ENCODE results near the gene BLVRB.
A peak's percentile ranks its signal among the peaks of the same experiment; 100 is the strongest.
"Not testable (repeated sequence)": the region's sequence is repeated elsewhere in the genome, so short reads cannot be mapped to it uniquely, and the experiment has no call there.

BLVRB gene

DNA sequence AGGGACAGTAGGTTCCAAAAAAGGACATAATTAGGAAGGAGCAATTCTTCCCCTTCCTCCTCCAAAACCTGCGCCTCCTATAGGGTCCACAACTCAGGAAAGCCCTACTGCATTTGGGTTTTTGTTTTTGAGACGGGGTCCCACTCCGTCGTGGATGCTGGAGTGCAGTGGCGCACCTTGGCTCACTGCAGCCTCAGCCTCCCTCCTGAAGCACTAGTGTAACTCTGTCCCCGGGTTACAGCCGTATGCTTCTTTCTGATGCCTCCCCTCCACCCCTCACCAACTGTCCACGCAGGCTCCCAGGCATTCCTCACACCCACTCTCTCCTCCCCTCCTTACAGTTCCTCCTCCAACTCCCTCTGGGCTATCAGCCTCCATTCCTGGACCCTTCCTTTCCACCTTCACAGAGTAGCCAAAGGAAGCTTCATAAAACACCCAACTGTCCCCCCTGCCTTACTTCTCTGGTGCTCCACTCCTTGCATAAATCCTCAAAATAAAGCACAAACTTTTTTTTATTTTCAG is 19.2 kb downstream of the BLVRB start:
- DNase-seq: no peak

DNA sequence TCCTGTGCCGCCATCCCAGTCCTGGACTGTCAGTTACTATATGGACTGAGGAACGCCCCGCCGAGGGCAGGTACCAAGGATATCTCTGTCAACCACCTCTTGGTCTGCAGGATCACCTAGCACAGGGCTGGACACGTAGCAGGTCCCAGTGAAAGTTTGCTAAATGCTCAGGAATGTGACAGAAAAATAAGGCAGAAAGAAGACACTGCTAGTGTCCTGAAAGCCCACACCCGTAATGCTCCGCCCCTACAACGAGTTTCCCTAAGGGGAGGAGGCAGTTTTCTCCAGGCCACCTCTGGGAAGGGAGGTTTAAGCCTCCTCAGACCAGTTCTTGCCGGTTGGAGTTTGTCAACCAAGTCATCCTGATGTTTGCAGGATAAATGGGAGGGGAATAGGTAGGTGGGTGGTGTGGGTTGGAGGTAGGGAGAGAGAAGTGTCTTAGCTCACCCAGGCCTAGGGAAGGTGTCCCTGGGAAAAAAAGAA is 19.7 kb downstream of the BLVRB start:
- DNase-seq: no peak

- DNase-seq: no peak
Observed at GRCh38 chr19:40444825-40445312, 20.7 kb downstream of the BLVRB start.

DNA sequence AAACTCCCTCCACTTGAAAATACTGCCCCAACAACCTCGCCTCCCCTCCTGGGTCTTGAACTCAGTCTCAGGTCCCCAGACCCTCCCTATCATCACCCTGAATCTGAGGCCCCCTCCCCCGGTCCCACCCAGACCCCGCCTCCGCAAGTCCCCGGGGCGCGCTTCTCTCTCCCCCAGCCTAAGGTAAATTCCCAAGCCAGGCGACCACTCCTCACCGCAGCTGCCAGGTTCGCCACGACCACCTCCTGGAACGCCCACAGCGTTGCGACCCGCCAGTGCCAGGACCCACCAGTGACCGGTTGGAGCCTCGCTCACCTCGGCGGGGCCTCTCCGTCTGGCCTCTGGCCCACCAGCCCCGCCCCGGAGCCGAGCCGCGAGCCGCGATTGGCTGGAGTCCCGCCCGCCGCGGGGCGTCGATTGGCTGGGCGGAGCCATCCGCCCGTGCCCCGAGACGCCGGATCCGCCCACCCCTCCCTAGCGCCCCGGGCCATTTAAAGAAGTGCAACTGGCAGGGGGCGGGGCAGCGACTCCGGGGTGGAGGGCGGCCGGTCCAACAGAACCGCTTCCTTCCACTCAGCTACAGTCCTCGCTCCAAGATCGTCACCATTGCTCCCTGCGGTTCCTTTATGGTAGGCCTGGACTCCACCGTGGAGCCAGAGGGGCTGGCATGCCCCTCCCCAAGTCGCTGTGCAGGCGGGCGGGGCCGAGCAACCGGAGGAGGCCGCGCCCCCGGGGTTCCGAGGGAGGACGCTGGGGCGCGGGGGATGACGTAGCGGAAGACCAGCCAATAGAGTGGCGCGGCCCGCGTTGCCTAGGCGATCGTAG is 21.3 kb downstream of the BLVRB start, which contains the start of gene SERTAD3:
TSS of gene SERTAD3 (minus strand) at position 336 of the 825 bp plus-strand sequence. CDS start 2,255 bp downstream, outside the sequence.
- DNase-seq: peak; percentile 94 to 95

DNA sequence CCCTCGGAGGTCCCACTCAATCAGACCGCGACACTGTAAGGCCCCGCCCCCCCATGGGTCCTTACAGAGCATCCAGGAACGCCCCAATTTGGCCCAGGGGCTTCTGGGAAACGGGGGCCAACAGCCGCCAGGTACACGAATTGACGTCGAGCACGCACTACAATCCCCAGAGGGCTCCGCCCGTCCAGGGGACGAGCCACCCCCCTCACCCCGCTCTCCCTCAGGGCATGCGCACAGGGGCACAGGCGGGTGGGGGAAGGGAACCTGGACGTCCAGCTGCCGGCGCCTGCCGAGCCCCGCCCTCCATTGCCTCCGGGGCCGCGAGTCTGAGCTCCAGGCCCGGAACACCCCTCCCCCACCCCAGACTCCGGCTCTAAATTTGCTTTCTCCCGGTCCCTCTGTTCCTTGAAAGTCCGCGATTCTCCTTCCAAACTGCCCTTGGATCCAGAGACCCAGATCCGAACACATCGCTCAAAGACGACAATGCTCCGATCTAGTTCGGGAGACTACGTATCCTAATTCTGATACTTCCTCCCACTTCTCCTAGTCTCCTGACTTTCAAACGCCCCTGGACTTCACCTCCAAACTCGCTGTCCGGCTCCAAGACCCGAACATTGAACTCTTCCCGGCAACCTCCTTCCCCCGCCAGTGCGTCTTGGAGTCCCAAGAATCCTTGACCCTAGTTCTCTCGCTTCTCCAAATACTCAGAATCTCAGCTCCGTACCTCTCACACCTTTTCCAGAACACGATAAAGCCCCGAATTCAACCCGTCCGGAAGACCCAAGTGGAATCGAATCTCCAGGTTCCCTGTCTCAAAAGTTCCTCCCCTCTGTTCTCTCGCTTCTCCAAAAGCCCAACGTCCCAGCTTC is 22.2 kb downstream of the BLVRB start:
- DNase-seq: peak; percentile 99

DNA sequence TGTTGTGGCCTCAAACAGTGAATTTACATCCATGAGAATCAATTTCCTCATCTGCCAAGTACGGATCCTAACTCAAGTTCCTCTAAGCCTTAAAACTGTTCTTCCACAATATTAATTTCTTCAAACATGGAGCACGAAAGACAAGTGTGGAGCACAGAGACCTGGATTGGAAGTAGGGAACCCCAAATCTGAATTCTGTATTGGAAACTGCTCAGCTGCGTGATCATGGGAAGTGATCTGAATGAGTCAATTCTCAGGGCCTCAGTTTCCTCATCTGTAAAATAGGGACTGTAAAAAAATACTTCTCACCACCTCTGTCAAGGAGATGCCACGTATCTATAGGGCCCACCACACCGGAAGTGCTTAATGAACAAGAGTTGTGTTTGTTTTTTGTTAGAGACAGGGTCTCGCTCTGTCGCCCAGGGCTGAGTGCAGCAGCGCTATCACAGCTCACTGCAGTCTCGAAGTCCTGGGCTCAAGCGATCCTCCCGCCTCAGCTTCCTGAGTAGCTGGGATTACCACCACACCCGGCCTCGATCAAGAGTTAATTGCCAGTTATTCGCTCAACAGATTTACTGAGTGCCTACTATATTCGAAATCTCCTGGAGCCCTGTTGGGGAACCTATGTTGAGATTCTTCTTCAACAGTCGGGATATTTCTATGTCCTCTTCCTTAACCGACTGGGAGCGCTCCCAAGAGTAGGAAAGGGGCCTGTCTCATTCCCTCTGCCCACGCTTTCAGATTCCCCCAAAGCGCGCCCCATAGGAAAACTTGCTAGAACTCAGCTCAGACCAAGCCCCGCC is 23.0 kb downstream of the BLVRB start:
- DNase-seq: peak in 1 of 2 experiments; percentile 28

GRCh38 chr19:40441719-40442253 is 23.8 kb downstream of the BLVRB start:
- no peak for DNase-seq

GRCh38 chr19:40438284-40438683 is 27.3 kb downstream of the BLVRB start:
- no peak for DNase-seq

DNA sequence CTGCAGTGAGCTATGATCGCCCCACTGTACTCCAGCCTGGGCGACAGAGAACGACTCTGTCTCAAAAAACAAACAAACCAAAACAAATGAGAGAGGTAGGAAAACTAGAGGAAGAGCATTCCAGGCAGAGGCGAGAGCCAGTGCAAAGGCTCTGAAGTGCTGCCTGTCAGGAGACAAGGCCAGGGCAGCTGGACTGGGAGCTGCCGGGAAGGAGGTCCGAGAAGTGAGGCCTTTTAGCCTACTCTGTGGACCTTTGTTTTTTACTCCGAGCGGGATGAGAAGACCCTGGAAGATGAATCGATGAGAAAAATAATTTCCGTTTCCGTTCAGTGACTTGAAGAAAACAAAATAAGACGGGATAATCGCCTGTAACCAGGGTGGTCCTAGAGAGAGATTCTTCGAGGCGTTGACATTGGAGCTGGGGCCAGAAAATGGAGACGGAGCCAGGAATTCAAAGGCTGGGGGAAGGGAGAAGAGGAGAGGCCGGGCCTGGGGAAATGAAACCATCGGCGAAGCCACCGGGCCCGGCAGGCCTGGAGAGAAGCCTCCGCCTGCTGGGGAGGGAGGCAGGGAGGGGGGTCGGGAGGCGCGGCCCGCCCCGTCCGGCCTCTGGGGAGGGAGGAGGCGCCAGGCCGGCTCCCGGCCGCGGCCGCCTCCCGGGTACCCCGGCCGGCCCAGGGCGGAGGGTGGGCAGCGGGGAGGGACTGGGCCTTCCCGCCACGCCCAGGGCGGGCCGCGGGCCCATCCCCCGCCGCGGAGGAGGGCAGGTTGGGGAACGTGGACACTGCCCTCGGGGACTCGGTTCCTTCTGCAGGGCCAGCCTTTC is 31.9 kb downstream of the BLVRB start:
- DNase-seq: peak; percentile 79 to 80

- not testable (repeated sequence) for DNase-seq
Observed at GRCh38 chr19:40432760-40433159, 32.8 kb downstream of the BLVRB start.

GRCh38 chr19:40431698-40432097 is 33.8 kb downstream of the BLVRB start:
- DNase-seq: no peak

DNA sequence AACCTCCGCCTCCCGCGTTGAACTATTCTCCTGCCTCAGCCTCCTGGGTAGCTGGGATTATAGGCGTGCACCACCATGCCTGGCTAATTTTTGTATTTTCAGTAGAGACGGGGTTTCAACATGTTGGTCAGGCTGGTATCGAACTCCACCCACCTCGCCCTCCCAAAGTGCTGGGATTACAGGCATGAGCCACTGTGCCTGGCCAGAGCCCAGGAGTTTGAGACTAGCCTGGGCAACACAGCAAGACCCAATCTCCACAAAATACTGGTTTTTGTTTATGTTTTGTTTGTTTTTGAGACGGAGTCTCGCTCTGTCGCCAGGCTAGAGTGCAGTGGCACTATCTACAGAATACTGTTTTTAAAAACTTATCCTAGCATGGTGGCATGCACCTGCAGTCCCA is 35.3 kb downstream of the BLVRB start:
- DNase-seq: not testable (repeated sequence)

DNA sequence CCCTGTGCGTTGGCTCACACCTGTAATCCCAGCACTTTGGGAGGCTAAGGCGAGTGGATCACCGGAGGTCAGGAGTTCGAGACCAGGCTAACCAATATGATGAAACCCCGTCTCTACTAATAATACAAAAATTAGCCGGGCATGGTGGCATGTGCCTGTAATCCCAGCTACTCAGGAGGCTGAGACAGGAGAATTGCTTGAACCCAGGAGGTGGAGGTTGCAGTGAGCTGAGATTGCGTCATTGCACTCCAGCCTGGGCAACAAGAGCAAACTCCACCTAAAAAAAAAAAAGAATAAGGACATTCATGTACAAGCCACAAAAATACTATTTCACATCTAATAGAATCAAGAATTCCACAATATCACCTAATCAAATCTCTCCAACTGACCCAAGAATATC is 37.3 kb downstream of the BLVRB start:
- not testable (repeated sequence) for DNase-seq

DNA sequence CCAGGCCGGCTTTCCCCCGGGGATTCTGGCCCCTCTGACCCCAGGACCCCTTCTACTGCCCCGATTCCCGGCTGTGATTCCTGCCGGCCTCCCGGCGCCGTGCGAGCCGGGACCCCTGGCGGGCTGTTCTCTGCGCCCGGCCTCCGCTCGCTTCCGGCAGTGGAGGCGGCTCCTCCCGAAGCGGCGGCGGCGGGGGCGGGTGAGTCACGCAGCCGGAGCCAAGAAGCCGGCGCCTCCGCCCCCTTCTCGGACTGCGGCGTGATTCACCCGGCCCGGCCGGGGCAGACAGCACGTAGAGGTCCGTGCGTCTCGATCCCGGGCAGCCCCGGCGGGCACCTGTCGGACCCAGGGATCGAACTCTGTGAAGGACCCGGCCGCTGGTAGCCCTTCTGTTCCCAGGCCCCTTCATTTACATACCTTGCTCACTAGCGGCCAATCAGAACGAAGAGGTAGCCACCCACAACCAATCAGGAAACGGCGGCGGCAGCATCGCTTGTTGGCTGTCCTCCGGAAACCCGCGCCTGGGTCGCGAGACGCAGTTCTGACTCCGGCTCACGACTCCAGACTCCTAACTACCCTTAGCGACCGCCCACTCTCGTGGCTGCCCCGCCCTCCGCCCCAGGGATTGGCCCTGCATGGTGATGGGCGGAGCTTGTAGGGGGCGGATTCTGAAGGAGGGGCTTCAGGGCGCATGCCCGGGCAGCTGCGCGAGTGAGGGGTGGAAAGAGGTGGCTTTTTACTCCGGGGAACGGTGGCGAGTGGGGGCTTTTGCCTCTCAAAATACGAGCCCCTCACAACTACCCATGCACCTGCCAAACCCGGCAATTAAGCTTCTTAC is 39.9 kb downstream of the BLVRB start, which contains the start of gene SERTAD1:
TSS of gene SERTAD1 (minus strand) at position 543 of the 838 bp plus-strand sequence. CDS start 2,446 bp downstream, outside the sequence.
- DNase-seq: peak; percentile 98 to 99

GRCh38 chr19:40424637-40425449 is 40.7 kb downstream of the BLVRB start:
- no peak for DNase-seq

GRCh38 chr19:40423938-40424337 is 41.6 kb downstream of the BLVRB start:
- no peak for DNase-seq

- no peak for DNase-seq
Observed at GRCh38 chr19:40422748-40423566, 42.6 kb downstream of the BLVRB start.

Measured in NCI-H2081 (cell line).